GM18909 (cell line): Measurements from ENCODE around the gene CCDC9.
"Not testable (repeated sequence)": the region's sequence is repeated elsewhere in the genome, so short reads cannot be mapped to it uniquely, and the experiment has no call there.

Experiments used
- ATAC-seq: cut with Tn5 transposase; IDR thresholded peaks from one replicate; pipeline ENCODE4 v1.9.1; 2021; ENCODE audit warnings: mild to moderate bottlenecking; ENCODE audit not compliant: unreplicated experiment, poor library complexity

CCDC9 gene

GRCh38 chr19:47231215-47232054 is 24.9 kb upstream of the CCDC9 start:
- ATAC-seq = peak; percentile 22

GRCh38 chr19:47232422-47233211 is 23.7 kb upstream of the CCDC9 start:
- no peak for ATAC-seq

DNA sequence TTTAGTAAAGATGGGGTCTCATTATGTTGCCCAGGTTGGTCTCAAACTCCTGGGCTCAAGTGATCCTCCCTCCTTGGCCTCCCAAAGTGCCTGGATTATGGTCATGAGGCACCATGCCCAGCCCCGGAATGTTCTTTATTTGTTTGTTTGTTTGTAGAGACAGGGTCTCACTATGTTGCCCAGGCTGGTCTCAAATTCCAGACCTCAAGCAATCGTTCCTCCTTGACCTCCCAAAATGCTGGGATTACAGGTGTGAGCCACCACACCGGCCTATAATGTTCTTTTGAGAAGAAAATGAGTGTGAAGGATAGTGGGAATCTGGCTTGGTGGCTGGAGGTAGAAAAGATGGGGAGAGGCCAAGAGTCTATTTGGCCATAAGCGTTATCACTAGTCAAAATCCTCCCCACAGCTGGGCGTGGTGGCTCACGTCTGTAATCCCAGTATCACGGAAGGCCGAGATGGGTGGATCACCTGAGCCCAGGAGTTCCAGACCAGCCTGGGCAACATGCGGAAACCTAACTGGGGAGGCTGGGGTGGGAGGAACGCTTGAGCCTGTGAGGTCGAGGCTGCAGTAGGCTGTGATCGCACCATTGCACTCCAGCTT is 20.2 kb upstream of the CCDC9 start:
- ATAC-seq = no peak

DNA sequence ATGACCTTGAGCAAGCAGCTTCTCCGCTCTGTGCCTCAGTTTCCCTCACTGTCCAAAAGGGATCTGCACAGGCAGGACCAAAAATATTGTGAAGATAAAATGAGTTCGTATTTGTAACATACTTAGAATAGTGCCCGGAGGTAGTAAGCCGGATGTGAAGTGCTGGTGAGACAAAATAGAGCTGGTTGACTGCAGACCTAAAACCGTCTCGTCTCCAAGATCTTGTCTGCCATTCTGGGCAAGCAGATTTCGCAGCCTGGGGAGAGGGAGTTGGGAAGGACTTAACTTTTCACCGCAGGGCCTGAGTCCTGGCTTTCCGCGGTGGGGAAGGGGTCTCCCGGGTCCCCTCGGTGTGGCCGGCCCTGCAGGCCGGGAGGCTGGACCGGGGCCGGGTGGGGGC is 17.2 kb upstream of the CCDC9 start:
- ATAC-seq = no peak

- ATAC-seq = no peak
Measured at GRCh38 chr19:47239610-47240296, 16.6 kb upstream of the CCDC9 start.

GRCh38 chr19:47240556-47240955 is 15.8 kb upstream of the CCDC9 start:
- no peak for ATAC-seq

- ATAC-seq = no peak
Measured at GRCh38 chr19:47240996-47241918, 15.1 kb upstream of the CCDC9 start.

GRCh38 chr19:47241919-47242577 is 14.3 kb upstream of the CCDC9 start:
- ATAC-seq = no peak

- ATAC-seq = no peak
Measured at GRCh38 chr19:47243364-47243775, 13.0 kb upstream of the CCDC9 start.

- peak; percentile 67 for ATAC-seq
Measured at GRCh38 chr19:47243776-47244547, 12.4 kb upstream of the CCDC9 start.

DNA sequence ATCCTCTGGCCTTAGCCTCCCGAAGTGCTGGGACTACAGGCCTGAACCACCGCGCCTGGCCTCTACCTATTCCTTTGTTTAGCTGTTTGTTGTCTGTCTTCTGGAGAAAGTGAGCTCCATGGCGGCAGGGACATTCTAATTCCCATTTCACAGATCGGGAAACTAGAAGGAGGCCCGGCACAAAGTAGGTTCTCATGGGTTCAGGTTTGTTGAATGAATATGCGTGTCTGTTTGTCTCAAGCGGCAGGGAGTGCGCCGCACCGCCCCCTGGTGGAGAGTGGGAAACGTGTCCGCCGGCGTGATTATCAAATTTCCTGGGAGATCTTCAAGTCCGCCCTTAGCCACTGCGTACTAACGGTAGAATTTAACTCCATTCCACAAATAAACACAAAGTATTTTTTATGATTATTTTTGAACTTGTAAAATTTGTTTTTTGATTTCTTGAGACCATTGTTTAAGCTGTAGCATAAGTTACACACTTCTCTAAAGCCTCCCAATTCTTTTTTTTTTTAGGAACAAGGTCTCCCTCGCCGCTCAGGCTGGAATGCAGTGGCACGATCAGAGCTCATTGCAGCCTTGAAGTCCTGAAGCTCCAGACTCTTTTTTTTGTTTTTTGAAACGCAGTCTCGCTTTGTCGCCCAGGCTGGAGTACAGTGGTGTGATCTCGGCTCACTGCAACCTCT is 8.9 kb upstream of the CCDC9 start:
- no peak for ATAC-seq

DNA sequence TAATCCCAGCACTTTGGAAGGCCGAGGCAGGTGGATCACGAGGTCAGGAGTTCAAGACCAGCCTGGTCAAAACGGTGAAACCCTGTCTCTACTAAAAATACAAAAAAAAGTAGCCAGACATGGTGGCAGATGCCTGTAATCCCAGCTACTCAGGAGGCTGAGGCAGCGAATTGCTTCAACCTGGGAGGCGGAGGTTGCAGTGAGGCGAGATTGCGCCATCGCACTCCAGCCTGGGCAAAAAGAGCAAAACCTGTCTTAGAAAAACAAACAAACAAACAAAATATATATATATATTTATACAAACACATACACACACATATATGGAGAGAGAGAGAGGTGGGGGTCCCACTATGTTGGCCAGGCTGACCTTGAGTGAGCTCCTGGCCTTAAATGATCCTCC is 3.3 kb upstream of the CCDC9 start:
- not testable (repeated sequence) for ATAC-seq

DNA sequence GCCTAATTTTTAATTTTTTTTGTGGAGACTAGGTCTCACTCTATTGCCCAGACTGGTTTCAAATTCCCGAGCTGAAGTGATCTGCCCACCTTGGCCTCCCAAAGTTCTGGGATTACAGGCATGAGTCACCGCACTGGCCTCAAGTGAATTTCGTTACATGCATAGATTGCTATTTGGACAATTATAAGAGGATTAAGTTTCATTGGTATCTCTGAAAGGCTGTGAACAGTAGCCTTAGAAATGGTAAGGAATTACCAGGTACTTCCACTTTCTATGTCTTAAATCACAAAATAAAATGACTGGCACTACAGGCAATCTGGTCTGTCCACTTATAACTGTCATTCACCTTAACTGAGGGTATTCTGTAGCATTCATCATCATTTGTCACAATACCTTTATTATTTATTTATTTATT is 2.9 kb upstream of the CCDC9 start:
- ATAC-seq = no peak

GRCh38 chr19:47253970-47254369 is 2.4 kb upstream of the CCDC9 start:
- ATAC-seq = no peak

DNA sequence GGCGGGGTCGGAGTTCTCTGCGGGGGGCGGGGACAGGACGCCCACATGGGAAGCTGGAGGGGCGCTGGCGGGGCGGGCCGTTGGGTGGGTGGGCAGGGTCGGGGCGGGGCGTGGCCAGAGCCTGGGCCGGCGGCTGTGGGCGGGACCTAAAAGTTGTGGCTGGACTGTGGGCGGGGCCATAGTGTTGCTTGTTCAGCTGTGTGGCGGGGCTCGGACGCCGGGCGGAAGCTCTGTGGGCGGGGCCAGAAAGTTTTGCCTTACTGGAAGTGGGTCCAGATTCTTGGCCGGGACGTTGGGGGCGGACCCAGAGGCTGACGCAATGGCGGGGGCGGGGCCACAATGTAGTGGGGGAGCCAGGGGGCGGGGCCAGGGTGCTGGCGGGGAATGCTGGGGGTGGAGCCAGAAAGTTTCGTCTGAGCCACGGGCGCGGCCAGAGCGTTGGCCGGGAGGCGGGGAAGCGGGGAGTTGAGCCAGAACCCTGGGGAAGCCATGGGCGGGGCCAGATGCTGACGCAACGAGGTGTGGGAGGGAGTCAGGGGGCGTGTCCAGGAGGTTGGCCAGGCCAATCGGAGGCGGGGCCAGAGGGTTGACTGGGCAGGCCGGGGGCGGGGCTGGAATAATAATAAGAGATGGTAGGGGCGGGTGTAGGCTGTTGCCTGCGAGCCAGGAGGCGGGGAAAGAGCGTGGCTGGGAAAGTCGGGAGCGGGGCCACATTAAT is 527 bp downstream of the CCDC9 start:
- ATAC-seq = peak; percentile 78

DNA sequence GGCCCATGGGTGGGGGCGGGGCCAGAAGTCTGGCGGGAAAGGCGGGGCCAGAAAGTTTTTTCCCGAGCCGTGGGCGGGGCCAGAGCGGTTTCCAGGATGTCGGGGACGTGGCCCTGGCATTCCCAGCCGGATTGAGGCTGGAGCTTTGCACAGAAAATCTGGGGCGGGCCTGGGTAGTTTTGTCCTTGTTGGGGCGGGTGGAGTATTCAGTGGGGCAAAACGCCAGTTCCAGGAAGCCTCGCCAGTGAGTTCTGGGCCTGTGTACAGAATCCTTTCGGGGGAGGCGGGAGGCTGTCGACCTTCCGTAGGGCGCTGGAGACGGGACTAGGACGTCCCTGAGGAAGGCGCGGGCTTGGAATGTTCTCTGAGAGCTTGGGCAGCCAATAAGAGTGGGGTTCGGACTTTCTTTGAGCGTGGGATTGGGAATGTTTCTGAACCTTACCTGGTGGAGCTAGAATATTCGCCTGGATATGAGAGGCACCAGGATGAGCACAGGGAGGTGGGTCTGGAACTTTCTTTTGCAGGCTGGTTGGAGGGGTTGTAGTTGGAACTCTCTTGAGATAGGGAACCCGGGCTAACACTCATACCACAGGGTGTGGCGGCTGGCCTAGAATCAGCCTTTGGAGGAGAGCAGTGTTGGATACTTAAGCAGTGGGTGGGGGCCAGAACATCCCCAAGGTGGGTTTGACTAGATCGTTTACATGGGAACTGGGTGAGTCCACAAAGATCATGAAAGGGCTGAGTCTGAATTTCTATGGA is 1.3 kb downstream of the CCDC9 start:
- peak; percentile 2 for ATAC-seq
